RCC 7860 (cell line): ENCODE data around the gene PTPN1.
"Not testable (repeated sequence)": the region's sequence is repeated elsewhere in the genome, so short reads cannot be mapped to it uniquely, and the experiment has no call there.

Source experiments
- DNase-seq: peaks from one replicate; pipeline ENCODE4 v3.0.0-alpha.2; 2015; ENCODE audit warnings: low spot score
- FAIRE-seq: peaks from 2 replicates; lab custom pipeline; 2012; peaks lifted over from hg19 to GRCh38; lab: Jason Lieb, UNC

Gene PTPN1

DNA sequence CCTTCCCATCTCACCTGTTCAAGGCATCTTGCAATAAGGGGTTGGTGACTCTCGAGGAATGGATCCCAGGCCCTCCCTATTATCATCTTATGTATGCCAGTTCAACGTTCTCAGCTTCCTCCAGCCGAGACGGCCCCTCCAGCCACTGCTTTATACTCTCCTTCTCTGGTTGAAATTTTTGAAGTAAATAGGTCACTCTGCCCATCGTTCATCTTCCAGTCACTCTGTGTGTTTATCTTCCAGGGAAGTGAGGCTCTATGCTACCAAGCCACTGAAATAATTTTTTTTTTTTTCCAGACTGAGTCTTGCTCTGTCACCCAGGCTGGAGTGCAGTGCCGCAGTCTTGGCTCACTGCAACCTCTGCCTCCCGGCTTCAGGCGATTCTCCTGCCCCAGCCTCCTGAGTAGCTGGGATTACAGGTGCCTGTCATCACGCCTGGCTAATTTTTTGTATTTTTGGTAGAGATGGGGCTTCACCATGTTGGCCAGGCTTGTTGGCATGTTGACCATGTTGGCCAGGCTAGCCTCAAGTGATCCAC lies 17.0 kb downstream of the PTPN1 start:
- no peak for FAIRE-seq
- no peak for DNase-seq

- DNase-seq (no peak), FAIRE-seq (no peak)
These were observed 17.9 kb downstream of the PTPN1 start for GRCh38 chr20:50528129-50528528.

- no peak for FAIRE-seq
- DNase-seq: no peak
These were observed 18.7 kb downstream of the PTPN1 start for GRCh38 chr20:50528804-50529351.

DNA sequence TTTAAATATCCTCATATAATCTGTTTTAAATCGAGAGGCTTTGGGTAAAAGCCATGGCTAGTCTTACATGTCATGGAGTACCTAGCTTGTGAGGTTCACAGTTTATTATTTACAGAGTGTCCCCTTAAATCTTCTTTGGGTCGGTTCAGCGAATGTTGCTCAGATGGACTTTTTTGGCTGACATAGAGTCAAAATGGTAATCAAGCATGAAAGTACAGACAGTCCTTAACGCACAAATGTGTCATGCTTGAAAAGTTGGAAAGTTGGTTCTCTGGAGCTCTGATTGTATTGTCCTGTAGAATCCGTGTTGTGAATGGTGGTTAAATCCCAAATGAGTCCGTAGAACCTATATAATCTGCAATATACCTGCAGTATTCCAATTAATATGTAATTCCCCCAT lies 22.0 kb downstream of the PTPN1 start:
- DNase-seq: peak; percentile 21
- FAIRE-seq: peak; percentile 80

- DNase-seq (no peak), FAIRE-seq (no peak)
These were observed 22.9 kb downstream of the PTPN1 start for GRCh38 chr20:50533061-50533460.

DNA sequence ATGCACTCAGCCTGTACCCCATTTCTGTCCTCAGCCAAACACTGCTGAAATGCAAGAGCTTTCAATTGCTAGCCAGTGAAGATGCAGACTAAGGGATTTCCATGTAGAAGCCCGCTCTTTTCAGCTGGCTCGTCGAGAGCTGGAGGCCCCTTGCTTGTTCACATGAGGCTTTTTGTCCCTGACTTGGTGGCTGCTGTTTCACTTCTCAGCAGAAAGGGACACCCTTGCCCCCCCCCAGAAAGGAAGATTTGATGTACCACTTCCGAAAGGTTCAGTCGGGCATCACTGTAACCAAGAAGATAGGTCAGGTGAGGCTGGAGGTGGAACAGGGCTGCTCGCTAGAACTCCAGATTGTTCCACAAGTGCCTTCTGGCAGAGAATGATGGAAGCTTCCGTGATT lies 23.3 kb downstream of the PTPN1 start:
- no peak for FAIRE-seq
- DNase-seq: no peak

DNA sequence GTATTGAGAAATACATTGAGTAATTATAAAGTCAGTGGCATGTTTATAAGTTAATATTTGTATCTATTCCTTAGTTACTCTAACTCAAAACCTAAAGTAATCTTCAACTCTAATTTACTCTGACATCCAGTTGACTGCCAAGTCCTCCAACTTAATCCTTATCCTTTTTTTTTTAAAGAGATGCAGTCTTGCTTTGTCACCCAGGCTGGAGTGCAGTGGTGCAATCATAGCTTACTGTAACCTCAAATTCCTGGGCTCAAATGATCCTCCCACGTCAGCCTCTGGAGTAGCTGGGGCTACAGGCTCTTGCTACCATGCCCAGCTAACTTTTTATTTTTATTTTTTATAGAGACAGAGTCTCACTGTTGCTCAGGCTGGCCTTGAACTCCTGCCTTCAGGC lies 24.4 kb downstream of the PTPN1 start:
- FAIRE-seq: peak; percentile 93
- DNase-seq: peak; percentile 77

DNA sequence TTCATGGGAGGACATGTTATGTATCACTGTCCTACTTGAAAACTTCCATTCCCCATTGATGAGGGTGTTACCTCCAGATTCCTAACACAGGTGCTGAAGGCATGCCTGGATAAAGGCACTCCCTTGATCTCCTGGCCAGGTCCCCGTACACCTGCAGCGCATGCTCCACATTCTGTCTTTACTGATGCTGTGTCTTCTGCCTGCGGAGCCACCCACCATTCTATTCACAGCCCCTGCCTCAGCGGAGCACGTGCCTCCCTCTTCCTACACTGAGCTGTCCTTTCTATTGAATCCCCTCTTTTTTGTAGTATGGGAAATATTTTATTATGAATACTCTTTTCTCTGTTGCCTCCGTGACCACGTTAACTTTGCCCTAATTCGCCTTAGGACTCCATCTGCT lies 25.0 kb downstream of the PTPN1 start:
- DNase-seq (no peak), FAIRE-seq (no peak)

- DNase-seq: no peak
These were observed 26.1 kb downstream of the PTPN1 start for GRCh38 chr20:50536333-50536732.

DNA sequence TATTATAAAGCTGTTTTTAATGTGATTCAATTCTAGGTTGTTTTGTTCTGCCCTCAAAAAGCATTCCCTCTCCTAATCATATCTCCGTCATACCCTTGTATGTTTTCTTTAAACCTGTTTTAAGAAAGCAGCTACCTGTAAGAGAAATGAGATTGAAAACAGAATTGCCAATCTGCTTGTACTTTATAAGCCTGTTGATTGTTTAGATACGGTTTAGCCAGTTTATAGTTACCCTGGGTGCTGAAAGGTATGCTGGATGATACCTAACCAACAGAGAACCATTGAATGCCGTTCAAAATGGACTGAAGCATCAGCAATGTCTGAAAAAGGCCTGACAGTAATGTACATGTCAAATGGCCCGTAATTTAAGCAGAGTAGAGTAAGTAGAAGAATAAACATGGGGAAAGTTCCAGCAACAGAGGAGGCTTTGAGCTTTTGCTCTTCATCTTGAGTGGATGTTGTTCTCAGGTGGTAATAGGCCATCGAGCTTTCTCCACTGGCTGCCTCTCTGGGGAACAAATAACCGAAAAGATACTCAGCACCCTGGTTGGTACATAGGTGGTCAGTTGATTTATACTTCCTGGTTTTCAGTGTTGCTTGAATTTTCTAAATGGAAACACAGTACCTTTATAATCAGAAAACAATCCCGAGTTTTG lies 27.5 kb downstream of the PTPN1 start:
- DNase-seq: no peak
- FAIRE-seq: no peak

More at GRCh38 chr20:50536333-50536732, 26.1 kb downstream of the PTPN1 start:
- FAIRE-seq: no peak

DNA sequence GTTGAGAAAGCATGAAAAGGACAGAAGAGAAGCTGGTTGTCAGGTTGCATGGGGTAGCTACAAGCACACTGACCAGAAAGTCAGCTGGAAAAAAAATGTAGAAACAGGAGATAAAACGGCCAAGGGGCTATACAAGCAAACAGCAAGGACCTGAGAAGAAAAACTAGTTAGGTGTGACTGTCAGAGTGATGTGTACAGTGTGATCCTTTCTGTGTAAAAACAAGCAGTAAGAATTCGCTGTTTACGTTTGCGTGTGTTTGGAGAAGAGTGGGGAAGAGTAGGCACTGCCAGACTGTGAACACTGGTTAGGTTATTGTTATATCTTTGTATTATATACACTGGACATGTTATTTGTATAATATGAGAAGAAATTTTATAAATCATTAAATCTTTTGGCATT lies 28.1 kb downstream of the PTPN1 start:
- FAIRE-seq (no peak), DNase-seq (no peak)

- not testable (repeated sequence) for FAIRE-seq, DNase-seq
These were observed 29.6 kb downstream of the PTPN1 start for GRCh38 chr20:50539798-50540197.

GRCh38 chr20:50540620-50541605 lies 30.7 kb downstream of the PTPN1 start:
- peak; percentile 97 for FAIRE-seq
- peak; percentile 98 for DNase-seq

GRCh38 chr20:50541606-50542041 lies 31.4 kb downstream of the PTPN1 start:
- no peak for DNase-seq
- no peak for FAIRE-seq

GRCh38 chr20:50543326-50543725 lies 33.1 kb downstream of the PTPN1 start:
- FAIRE-seq: no peak
- no peak for DNase-seq

DNA sequence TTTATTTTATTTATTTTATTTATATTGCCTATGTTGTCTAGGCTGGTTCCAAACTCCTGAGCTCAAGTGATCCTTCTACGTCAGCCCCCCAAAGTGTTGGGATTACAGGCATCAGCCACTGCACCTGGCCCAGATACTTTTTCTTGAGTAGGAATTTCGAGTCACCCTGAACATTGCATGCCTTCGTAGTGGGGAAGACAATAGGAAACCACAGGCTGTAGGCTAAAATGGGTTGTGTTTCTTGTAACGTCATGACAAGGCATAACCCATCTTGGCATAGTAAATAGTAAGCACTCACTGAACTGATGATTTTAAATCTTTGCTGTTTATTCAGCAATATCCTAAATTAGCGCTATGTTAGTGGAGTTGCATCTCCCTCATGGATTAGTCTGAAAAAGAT lies 34.9 kb downstream of the PTPN1 start:
- DNase-seq (no peak), FAIRE-seq (no peak)

GRCh38 chr20:50546729-50547314 lies 36.6 kb downstream of the PTPN1 start:
- FAIRE-seq (no peak), DNase-seq (no peak)

DNA sequence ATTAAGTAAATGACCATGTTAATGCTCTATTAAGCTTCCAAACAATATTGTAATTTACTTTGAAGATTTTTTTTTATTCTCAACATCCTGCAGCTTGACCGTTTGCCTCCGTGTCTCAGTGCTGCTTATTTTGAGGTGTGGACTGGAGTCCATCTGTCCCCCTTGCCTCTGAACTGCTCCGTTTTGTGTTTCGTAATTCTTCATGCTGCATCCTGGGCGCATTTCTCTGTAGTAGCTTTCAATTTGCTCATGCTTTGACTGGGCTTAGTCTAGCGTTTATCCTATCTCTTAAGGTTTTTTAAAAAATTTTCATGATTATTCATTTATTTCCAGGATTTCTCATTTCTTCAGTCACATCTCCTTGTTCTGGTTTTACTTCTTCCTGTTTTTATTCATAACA lies 37.8 kb downstream of the PTPN1 start:
- no peak for FAIRE-seq
- DNase-seq: no peak

GRCh38 chr20:50548396-50548795 lies 38.2 kb downstream of the PTPN1 start:
- DNase-seq (no peak), FAIRE-seq (no peak)

- FAIRE-seq (no peak), DNase-seq (no peak)
These were observed 40.3 kb downstream of the PTPN1 start for GRCh38 chr20:50550531-50550930.

GRCh38 chr20:50551288-50551687 lies 41.1 kb downstream of the PTPN1 start:
- DNase-seq: no peak
- FAIRE-seq: no peak
